Astrocyte of the hippocampus (primary cell): Measurements from ENCODE around the gene SHROOM3.
A peak's percentile ranks its signal among the peaks of the same experiment; 100 is the strongest.

ENCODE experiments used
- DNase-seq: peaks from one replicate; pipeline ENCODE4 v3.0.0; 2011; ENCODE audit warnings: low read depth, low spot score

SHROOM3 gene

DNA sequence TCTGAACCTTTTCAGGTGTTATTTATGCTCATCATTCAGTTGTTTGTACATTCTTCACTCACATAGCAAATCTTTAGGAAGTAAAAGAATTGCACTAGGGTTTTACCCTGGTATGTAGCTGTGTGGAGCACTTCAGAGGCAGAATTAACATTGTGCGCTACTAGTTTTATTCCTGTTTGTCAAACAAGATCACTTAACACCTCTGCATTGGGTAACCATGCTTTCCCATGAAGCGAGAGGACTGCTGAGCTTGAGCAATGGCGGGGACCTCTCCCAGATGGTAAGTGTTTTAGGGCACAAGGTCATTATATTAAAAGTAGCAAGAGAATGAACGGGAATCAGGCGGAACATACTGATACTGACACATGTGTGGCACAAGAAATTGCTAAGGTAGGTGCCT, 59.2 kb downstream of the SHROOM3 start:
- no peak for DNase-seq

DNA sequence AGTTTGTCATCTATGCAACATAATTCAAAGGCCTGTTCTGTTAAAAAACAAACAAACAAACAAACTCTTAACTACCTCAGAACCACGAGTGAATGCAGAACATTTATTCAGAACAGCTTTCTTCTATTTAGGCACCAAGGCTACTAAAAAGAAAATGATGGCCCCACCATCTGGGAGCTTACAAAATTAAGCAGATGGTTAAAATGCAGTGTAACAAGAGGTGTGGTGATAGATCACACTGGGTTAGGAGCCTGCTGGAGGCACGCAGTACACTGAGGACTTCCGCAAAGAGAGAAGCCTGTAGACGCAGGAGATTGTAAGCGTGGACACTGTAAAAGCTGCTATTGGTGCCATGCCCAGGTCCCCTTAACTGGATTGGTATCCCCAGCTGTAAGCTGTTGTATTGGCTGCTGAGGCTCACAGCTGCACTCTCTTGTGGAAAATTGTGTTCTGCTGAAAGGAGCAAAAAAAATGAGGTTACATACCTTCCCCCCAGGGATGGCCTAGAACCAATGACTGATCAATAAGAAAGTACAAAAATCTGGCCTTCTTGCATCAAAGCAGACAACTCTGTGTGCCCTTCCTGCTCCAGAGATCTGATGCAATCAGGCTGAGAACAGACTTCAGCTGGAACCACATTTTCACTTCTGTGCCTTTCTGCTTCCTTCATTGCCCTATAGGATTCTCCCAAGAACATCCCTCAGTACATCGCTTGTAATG, 60.0 kb downstream of the SHROOM3 start:
- no peak for DNase-seq

DNA sequence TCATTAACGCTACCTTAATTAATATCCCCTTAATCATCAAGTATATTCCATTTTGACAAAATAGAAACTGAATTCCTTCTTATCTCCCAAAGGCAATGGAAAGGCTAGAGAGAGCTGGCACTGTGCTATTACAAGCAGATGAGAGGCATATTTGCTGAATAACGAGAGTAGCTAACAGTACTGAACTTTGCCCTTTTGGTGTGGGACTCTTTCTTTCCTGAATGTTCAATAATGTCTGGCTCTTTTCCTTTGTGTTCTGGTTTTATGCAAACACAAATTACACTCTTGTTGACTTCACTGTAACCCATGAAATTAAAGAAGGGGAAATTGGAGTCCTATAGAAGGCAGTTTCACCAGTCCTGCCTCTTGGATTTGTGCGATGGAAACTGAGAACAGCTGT, 63.5 kb downstream of the SHROOM3 start:
- peak; percentile 38 for DNase-seq

- DNase-seq = no peak
Observed at GRCh38 chr4:76499461-76499860, 64.4 kb downstream of the SHROOM3 start.

GRCh38 chr4:76502886-76503285, 67.9 kb downstream of the SHROOM3 start:
- DNase-seq = no peak

DNA sequence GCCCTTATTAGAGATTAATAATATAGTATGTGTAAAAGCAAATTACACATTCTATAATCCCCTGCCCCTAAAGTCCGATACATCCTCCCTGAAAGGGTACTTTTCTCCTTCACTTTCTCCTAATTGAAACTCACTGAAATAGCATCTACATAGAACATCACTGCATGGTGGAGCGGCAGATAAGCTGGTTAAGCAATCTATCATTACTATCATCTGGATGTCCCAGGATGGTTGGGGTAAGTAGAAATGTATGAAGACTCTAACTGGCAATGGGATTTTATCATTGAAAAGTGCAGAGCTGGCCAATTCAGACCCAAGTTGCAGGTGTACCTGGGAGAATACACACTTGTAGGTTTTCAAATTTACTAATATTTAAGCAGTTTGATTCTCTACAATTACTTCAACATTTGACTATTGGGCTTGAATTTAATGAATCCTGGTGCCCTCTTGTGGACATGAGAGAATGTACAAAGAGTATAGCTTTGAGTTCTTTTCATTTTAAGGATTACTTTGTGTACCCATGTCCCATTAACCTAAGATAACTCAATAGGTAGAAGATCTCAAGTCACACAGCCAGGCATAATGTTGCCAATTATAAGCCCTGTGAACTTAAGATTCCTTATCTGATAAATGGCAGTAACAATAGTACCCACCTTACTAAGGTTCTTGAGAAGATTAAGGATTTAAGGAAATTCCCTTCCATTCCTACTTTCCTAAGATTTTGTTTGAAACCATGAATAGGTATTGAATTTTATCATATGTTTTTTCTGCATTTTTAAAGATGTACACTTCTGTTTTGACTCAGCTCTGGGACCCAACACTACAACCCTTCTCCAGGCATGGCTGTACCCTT, 69.8 kb downstream of the SHROOM3 start:
- peak; percentile 73 for DNase-seq

DNA sequence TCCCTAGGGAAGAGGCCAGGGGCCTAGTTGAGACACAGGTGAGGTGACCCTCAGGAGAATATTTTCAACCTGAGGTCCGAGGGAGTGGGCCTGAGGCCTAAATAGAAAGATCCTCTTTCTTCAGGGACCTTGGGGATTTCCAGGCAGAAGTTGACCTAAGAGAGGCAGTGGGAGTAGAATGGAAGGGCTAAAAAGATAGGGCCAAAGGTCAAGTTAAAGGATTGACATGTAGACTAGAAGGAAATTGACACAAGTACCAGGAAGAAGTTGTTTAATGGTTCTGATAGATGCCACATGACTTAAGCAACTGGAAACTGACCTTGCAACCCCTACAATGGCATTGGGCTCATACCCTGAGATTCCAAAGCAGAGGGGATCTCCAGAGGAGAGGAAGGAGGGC, 76.9 kb downstream of the SHROOM3 start:
- DNase-seq = no peak

DNA sequence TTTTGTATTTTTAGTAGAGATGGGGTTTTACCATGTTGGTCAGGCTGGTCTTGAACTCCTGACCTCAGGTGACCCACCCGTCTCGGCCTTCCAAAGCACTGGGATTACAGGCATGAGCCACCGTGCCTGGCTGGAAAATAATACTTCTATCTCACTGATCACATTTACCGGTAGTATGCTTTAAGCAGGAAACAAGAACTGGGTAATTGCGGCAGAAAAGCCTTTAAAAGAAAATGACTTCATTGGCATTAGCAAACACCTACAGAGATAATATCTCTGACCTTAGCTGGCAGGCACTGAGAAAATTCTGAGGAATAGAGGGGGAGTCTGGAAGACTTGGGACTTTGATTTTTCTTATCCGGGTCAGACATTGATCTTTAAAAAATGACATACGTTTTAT, 78.5 kb downstream of the SHROOM3 start:
- DNase-seq = no peak

GRCh38 chr4:76514087-76514486, 79.1 kb downstream of the SHROOM3 start:
- DNase-seq = no peak

- DNase-seq = no peak
Observed at GRCh38 chr4:76515975-76516843, 81.2 kb downstream of the SHROOM3 start.

GRCh38 chr4:76518241-76518640, 83.2 kb downstream of the SHROOM3 start:
- peak; percentile 44 for DNase-seq

- no peak for DNase-seq
Observed at GRCh38 chr4:76523593-76523992, 88.6 kb downstream of the SHROOM3 start.

GRCh38 chr4:76525751-76526150, 90.7 kb downstream of the SHROOM3 start:
- DNase-seq = no peak

DNA sequence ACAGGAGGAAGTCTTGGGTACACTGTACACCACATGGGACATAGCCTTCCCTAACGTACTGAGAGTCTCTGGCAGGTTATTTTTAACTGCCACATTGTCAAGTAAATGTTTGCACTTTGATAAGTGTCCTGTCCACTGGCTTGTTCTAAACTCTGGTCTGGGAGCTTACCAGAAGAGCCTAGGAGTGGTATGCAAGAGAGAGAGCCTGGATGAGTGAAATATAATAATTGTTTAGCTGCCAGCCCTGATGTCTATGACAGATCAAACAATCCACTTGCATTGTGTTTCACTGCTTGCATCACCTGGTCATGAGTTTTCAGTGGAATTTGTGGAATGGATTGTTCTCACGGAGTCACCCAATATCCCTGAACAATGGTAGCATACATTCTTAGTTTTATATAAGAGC, 91.6 kb downstream of the SHROOM3 start:
- DNase-seq = peak; percentile 85

DNA sequence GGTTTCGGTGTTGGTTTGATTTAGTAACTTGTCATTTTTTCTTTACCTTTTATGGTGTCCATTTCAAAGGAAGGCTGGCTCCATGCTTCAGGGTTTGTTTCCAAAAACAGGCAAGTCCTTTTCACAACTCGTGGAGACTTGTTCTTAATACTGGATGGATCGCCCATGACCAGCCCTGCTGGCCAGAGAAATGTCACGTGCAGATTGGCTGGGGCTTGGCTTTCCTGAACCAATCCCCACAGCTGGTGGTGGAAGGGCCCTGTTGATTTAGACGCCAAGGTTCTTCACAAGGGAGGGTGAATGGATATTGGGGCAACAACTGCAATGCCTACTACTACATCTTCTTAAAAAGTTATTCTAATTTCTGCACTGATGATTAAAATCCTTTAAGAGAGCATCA, 92.6 kb downstream of the SHROOM3 start:
- no peak for DNase-seq

- no peak for DNase-seq
Observed at GRCh38 chr4:76531597-76531996, 96.6 kb downstream of the SHROOM3 start.

DNA sequence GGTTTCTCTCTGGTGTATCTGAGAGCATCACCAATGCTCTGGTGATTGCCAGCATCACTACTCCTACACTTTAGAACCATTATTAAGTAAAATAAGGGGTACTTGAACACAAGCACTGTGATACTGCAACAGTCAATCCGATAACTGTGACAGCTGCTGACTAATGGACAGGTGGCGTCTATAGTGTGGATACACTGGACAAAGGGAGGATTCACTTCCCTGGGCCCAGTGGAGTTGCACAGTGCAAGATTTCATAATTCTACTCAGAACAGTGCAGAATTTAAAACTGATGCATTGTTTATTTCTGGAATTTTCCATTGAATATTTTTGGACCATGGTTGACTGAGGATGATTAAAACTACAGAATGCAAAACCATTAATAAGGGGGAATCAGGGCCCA, 97.8 kb downstream of the SHROOM3 start:
- no peak for DNase-seq

- no peak for DNase-seq
Observed at GRCh38 chr4:76533314-76533713, 98.3 kb downstream of the SHROOM3 start.

GRCh38 chr4:76535603-76536372, 100.8 kb downstream of the SHROOM3 start:
- DNase-seq = peak; percentile 91

- DNase-seq = no peak
Observed at GRCh38 chr4:76536373-76536689, 101.3 kb downstream of the SHROOM3 start.

- no peak for DNase-seq
Observed at GRCh38 chr4:76538296-76538695, 103.3 kb downstream of the SHROOM3 start.
